Right cardiac atrium (tissue), 5 donors: Measurements from ENCODE around the gene CLCN7. TPM values are rescaled to one million over a fixed set of nuclear protein-coding genes. Genes with fewer than 3 reads are reported as not detected.

Source experiments
- ATAC-seq, 2 donors: fragments of 200-7000 bp; cut with Tn5 transposase; one replicate each; pipeline versions ENCODE4 v1.8.0 to v1.9.1; 2020; ENCODE audit warnings: moderate library complexity in 2 of 2, mild to moderate bottlenecking in 1 of 2
- DNase-seq, 3 donors: peaks; one replicate each; pipeline ENCODE4 v3.0.0-alpha.2; 2020
- H3K27ac ChIP-seq: one replicate; pipeline ENCODE4 v1.5.1; 2013; ENCODE audit warnings: mild to moderate bottlenecking, low read length, control low read depth, moderate library complexity
- H3K27me3 ChIP-seq: one replicate; pipeline ENCODE4 v1.6.1; 2013; ENCODE audit not compliant: control insufficient read depth, insufficient read depth
- H3K4me1 ChIP-seq: one replicate; pipeline ENCODE4 v1.6.1; 2013; ENCODE audit warnings: low read length; ENCODE audit not compliant: control insufficient read depth, insufficient read depth
- H3K4me3 ChIP-seq: one replicate; pipeline ENCODE4 v1.5.1; 2013; ENCODE audit warnings: low read length, control low read depth
- H3K9me3 ChIP-seq: one replicate; pipeline ENCODE4 v1.6.1; 2013; ENCODE audit warnings: low read length; ENCODE audit not compliant: control insufficient read depth
- WGBS: extraction: QIAGEN DNeasy Blood & Tissue Kit; methylation state at CpG from one replicate; pipeline ENCODE4 v1.1.7; 2013; 5-methylcytosine and 5-hydroxymethylcytosine counted together
- intact Hi-C, 4 donors: fragments of 100-400 bp; cut with DNase I; formaldehyde crosslinking; loops; one replicate each; pipeline versions ENCODE4 v1.11.0 to v1.14.0; 2022 to 2023
- polyA plus RNA-seq: library from polyadenylated mRNA; stranded (reverse); fragments of 200-250 nt; gene quantifications from one replicate; pipeline ENCODE4 v1.2.3, GENCODE V29; 2013
- total RNA-seq, 4 donors: library from RNA; stranded (reverse); fragmentation: NEBNext Ultra II Directional; extraction: Animal tissue kit (Norgen Biotek cat#: 25700); gene quantifications; one replicate each; pipeline ENCODE4 v1.2.1, GENCODE V29; 2021
- donor health status: healthy with polysubstance abuse.
- donor health status: DM: no; HTN: yes; CAD: no.
- donor health status: DM: no; HTN: no; CAD: no.
- donor health status: DM: no; HTN: yes; CAD: no; lungs with severe emphysema.
- donor health status: DM: yes; HTN: yes; CAD: no.

The CLCN7 gene
- total and polyA plus RNA-seq, 5 donors = 32.9 to 54.8 (median 47.7) TPM

DNA sequence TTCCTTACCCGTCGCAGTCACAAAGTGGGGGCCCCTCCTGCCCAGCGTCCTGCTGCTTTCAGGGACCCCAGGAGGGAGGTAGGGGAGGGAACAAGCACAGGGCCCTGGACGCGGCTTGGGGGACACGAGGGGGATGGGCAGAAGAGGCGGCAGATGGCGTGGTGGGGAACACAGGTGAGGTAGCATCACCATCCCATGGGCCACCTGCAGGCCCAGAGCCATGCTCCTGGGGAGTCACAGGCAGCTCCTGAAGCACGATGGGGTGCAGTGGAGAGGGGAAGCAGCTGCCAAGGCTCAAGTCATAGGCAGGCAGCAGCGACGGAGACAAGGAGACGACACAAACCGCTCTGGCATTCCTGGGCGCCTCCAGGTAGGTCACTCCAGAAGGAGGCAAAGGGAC, 71.1 kb downstream of the CLCN7 start:
- DNase-seq = no peak
- H3K27me3 ChIP-seq = no peaks in the 10 kb centered on the region
- H3K27ac ChIP-seq = no peak overlapping the region
- WGBS = 93% methylated on average over 14 of the region's 14 CpGs
- H3K4me3 ChIP-seq = no peak overlapping the region
- ATAC-seq = no peak
- intact Hi-C loops = no loop called here
- no peaks in the 10 kb centered on the region for H3K4me1 ChIP-seq
- no peaks in the 10 kb centered on the region for H3K9me3 ChIP-seq

DNA sequence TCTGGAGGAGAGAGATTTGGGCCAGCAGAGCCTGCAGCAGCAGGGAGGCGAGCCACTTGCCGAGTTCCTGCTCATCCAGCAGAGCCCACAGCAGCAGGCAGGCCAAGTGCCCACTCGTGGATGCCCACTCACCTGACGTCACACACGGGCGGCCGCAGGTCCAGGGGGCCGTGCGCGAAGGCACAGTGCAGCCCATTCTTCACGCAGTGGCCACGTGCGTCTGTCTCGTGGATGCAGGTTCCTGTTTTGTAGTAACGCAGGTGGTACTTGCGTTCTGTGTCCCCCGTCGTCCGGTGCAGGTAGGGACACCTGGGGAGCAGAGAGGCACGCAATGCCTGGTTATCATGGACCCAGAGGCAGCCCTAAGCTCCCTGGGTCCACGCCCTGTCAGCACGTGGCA, 71.8 kb downstream of the CLCN7 start:
- ATAC-seq (no peak), DNase-seq (no peak)
- H3K27ac ChIP-seq = no peak overlapping the region
- intact Hi-C loops = no loop called here
- H3K4me1 ChIP-seq = no peaks in the 10 kb centered on the region
- 94% methylated on average over 22 of the region's 22 CpGs for WGBS
- H3K9me3 ChIP-seq = no peaks in the 10 kb centered on the region
- H3K4me3 ChIP-seq = no peak overlapping the region
- no peaks in the 10 kb centered on the region for H3K27me3 ChIP-seq

DNA sequence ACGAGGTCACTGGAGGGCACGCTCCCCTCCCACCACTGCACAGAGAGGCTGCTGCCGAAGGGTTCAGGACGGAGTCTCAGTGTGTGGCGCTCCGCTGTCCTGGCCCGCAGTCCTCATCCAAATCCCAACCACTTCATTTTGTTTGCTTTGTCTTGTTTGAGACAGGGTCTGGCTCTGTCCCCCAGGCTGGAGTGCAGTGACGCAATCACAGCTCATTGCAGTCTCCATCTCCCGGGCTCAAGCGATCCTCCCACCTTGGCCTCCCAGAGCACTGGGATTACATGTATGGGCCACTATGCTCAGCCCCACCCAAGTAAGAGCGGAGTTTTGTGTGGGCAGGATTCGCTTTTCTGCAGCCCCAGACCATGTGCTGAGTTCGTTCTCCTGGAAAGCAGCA, 73.1 kb downstream of the CLCN7 start:
- H3K9me3 ChIP-seq = no peaks in the 10 kb centered on the region
- WGBS = 93% methylated on average over 13 of the region's 13 CpGs
- no peak overlapping the region for H3K4me3 ChIP-seq
- DNase-seq (no peak), ATAC-seq (no peak)
- no peak overlapping the region for H3K27ac ChIP-seq
- H3K4me1 ChIP-seq = no peaks in the 10 kb centered on the region
- no peaks in the 10 kb centered on the region for H3K27me3 ChIP-seq
- intact Hi-C loops = no loop called here

DNA sequence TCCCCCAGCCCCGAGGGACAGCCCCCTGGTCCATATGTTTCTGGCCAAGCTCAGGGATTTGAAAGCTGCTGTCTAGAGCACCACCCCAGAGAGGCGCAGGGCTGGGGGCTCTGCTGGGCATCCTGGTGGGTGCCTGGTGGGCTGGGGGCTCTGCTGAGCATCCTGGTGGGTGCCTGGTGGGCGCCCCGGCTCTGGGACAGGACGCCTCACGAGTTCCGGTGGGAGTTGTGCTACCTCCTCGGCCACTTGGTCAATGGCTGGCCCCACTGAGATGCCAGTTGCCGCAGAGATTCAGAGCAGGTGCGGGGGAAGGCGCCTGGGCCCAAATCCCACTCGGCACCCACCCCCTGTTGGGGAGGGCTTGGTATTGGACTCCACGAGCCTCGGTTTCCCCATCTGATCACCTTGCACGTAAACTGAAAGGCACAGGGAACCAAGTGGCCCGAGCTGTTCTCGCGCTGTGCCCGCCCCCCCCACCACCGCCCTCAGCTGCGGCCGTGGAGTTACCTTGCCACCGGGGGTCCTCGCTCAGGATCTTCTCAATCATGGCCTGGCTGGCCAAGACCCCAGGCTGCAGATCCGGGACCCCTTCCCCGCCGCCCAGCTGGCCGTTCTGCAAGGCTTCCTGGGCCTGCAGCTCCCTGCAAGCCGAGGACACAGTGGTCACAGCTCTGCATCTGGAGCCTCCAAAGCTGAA, 73.6 kb downstream of the CLCN7 start:
- no peaks in the 10 kb centered on the region for H3K27me3 ChIP-seq
- no peak overlapping the region for H3K27ac ChIP-seq
- H3K4me3 ChIP-seq = no peak overlapping the region
- no peaks in the 10 kb centered on the region for H3K4me1 ChIP-seq
- intact Hi-C loops = no loop called here
- DNase-seq (no peak), ATAC-seq (no peak)
- WGBS = 90% methylated on average over 29 of the region's 29 CpGs
- H3K9me3 ChIP-seq = no peaks in the 10 kb centered on the region

DNA sequence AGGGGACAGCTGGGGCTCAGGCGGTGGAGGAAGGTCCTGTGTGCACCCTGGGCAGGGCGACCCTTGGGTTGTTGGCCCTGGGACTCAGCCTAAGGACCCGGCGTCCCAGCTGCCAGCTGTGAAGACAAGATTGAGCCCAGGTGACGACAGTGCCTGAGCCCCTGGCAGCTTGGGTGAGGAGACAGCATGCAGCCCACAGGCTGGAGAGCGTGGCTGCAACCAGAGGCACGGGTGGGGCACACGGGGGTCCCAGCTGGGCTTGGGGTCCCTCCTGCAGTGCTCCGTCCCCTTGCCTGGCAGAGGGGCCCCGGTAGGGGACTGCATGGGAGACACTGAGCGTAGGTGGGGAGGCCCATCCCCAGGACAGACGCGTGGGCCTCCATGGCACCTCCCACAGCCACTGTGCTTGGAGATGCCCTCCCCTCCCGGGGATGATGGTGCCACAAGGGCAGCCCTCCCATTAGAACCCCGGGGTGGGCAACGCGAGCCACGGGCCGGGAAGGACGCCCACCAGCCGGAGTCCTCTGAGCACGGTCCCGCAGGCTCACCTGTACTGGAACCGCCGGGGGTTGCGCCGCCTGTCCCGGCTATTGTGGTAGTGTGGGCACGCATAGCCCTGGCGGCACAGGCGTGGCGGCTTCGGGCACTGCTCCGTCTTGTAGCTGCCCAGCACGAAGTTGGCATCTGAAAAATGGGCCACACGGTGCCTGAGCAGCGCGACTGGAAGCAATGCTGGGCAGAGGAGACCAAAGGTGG, 75.8 kb downstream of the CLCN7 start:
- Histone ChIP-seq H3K4me3 (no peak overlapping the region), H3K27ac (no peak overlapping the region), H3K9me3 (no peaks in the 10 kb centered on the region), H3K27me3 (no peaks in the 10 kb centered on the region), H3K4me1 (no peaks in the 10 kb centered on the region)
- ATAC-seq = peak; percentile 10 to 31
- DNase-seq = no peak
- WGBS = 95% methylated on average over 38 of the region's 38 CpGs
- intact Hi-C loops = loop anchor here in 1 of 4 donors (10.0 kb wide), 1 partner anchor 64 kb away; the partner anchor contains the start of gene BAIAP3

DNA sequence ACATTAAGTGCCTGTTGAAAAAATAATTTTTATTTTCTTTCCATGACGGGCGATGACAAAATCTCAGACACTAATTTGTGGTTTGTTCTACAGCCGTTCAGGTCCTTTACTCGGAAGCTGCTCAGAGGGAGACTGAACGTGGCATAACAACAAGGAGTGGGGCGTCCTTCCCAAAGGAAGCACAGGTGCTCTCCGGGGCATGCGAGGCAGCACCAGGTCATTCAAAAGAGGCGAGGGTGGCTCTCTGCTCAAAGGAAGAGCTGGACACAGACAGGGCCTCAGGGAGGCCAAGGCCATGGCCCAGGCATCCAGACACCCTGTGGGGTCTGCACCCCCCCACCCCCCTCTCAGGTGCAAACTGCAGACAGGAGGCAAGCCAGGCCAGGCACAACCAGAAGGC, 76.5 kb downstream of the CLCN7 start:
- no peak overlapping the region for H3K4me3 ChIP-seq
- 94% methylated on average over 9 of the region's 9 CpGs for WGBS

DNA sequence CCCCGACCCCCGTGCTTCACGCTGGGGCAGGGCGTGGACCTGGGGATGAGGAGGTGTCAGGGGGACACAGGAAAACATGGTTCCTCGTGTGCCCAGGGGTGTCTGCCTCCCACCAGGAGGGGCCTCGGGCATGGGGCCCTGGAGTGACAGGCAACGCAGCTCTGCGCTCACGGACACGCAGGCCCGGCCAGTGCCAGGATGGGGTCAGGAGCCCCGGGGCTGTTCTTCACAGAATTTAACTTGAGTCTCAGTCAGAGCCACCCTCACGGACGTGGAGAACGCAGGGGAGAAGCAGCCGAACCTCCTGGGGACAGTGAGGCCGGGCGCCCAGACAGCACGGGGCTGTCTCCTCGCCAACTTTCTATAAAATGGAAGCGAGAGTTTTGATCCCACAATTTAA, 77.0 kb downstream of the CLCN7 start:
- intact Hi-C loops = loop anchor here in 1 of 4 donors (10.0 kb wide), 1 partner anchor 63 kb away; the partner anchor contains the start of gene BAIAP3

More for the DNA sequence above, 76.5 kb downstream of the CLCN7 start:
- Histone ChIP-seq H3K27me3 (no peaks in the 10 kb centered on the region), H3K4me1 (no peaks in the 10 kb centered on the region), H3K9me3 (no peaks in the 10 kb centered on the region), H3K27ac (no peak overlapping the region)
- intact Hi-C loops = loop anchor here in 1 of 4 donors (10.0 kb wide), 1 partner anchor 64 kb away; the partner anchor contains the start of gene BAIAP3
- no peak for ATAC-seq
- DNase-seq = no peak

DNA sequence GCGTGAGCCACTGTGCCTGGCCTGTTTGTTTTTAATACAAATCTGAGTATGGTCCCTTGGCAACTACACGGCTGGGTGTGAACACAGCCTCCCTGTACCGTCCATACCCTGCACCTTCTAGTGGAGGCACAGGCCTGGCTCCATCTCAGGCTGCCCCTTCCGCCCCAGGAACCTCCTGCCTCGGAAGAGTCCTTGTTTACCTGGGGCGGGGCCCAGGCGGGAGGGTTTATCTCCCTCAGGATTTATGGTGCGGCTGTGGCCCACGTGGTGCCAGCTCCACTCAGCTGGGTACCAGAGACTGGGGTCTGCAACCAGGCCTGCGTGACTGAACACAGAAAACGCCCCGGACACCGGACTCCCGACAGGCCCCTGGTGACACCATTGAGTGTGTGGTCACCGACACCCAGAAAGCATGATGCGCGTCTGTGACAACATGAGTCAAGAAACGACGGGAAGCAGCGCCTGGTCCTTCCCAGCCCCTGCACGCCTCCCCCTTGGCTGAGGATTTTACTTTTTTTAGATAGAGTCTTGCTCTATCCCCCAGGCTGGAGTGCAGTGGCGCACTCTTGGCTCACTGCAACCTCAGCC, 79.3 kb downstream of the CLCN7 start:
- DNase-seq (no peak), ATAC-seq (no peak)
- intact Hi-C loops = loop anchor here in 1 of 4 donors (10.0 kb wide), 1 partner anchor 61 kb away; the partner anchor contains the start of gene BAIAP3
- Histone ChIP-seq H3K27ac (no peak overlapping the region), H3K4me1 (no peaks in the 10 kb centered on the region), H3K4me3 (no peak overlapping the region), H3K9me3 (no peaks in the 10 kb centered on the region), H3K27me3 (no peaks in the 10 kb centered on the region)
- 92% methylated on average over 22 of the region's 22 CpGs for WGBS

More for the DNA sequence above, 77.0 kb downstream of the CLCN7 start:
- 91% methylated on average over 21 of the region's 21 CpGs for WGBS
- Histone ChIP-seq H3K27me3 (no peaks in the 10 kb centered on the region), H3K4me3 (no peak overlapping the region), H3K27ac (no peak overlapping the region), H3K4me1 (no peaks in the 10 kb centered on the region), H3K9me3 (no peaks in the 10 kb centered on the region)
- DNase-seq (no peak), ATAC-seq (no peak)

Other genes starting within 250 kb of the CLCN7 start
- gene TPSG1, start 249.8 kb downstream of the CLCN7 start, total RNA-seq = under 1 TPM in 1 of 4 donors, not detected in 3; 0.21 TPM
- gene TPSG1, start 249.8 kb downstream of the CLCN7 start, polyA plus RNA-seq = not detected
- 1 to 10 TPM in 3 of 4 donors, not detected in 1; 3.7 to 7.1 (median 6.7) TPM for gene TPSB2, start 244.8 kb downstream of the CLCN7 start, total RNA-seq
- 1.8 TPM for gene TPSB2, start 244.8 kb downstream of the CLCN7 start, polyA plus RNA-seq
- gene TPSAB1, start 234.3 kb downstream of the CLCN7 start, total RNA-seq = 1 to 10 TPM; 1.6 to 8.3 (median 4.7) TPM
- 1.2 TPM for gene TPSAB1, start 234.3 kb downstream of the CLCN7 start, polyA plus RNA-seq
- gene TPSD1, start 219.0 kb downstream of the CLCN7 start, total RNA-seq = under 1 TPM in 2 of 4 donors, not detected in 2; 0.26 to 0.85 TPM
- gene TPSD1, start 219.0 kb downstream of the CLCN7 start, polyA plus RNA-seq = 0.16 TPM
- gene UBE2I, start 165.4 kb downstream of the CLCN7 start, total RNA-seq = 10 to 100 TPM; 73.5 to 95.3 (median 87.8) TPM
- gene UBE2I, start 165.4 kb downstream of the CLCN7 start, polyA plus RNA-seq = 76.5 TPM
- 1 to 10 TPM in 3 of 4 donors, under 1 TPM in 1; 0.53 to 2.7 (median 2.0) TPM for gene BAIAP3, start 141.4 kb downstream of the CLCN7 start, total RNA-seq
- gene BAIAP3, start 141.4 kb downstream of the CLCN7 start, polyA plus RNA-seq = 1.6 TPM
- gene TSR3, start 123.2 kb downstream of the CLCN7 start, total RNA-seq = 10 to 100 TPM; 49.6 to 54.0 (median 52.8) TPM
- gene TSR3, start 123.2 kb downstream of the CLCN7 start, polyA plus RNA-seq = 58.5 TPM
- 10 to 100 TPM; 39.7 to 45.3 (median 43.0) TPM for gene GNPTG, start 123.1 kb downstream of the CLCN7 start, total RNA-seq
- gene GNPTG, start 123.1 kb downstream of the CLCN7 start, polyA plus RNA-seq = 47.1 TPM
- gene UNKL, start 60.3 kb downstream of the CLCN7 start, total RNA-seq = 10 to 100 TPM in 3 of 4 donors, 1 to 10 TPM in 1; 6.3 to 16.4 (median 14.2) TPM
- 8.7 TPM for gene UNKL, start 60.3 kb downstream of the CLCN7 start, polyA plus RNA-seq
- gene UQCC4, start 54.3 kb downstream of the CLCN7 start, total RNA-seq = 10 to 100 TPM in 3 of 4 donors, 1 to 10 TPM in 1; 9.5 to 12.1 (median 11.5) TPM
- gene UQCC4, start 54.3 kb downstream of the CLCN7 start, polyA plus RNA-seq = 18.7 TPM
- gene PERCC1, start 44.0 kb downstream of the CLCN7 start, total RNA-seq = under 1 TPM in 1 of 4 donors, not detected in 3; 0.26 TPM
- gene PERCC1, start 44.0 kb downstream of the CLCN7 start, polyA plus RNA-seq = 0.18 TPM
- gene CCDC154, start 30.5 kb downstream of the CLCN7 start, total RNA-seq = 1 to 10 TPM in 2 of 4 donors, under 1 TPM in 2; 0.39 to 1.8 (median 0.89) TPM
- gene CCDC154, start 30.5 kb downstream of the CLCN7 start, polyA plus RNA-seq = 0.50 TPM
- gene PTX4, start 13.9 kb upstream of the CLCN7 start, total RNA-seq = under 1 TPM in 2 of 4 donors, not detected in 2; 0.18 to 0.28 TPM
- gene PTX4, start 13.9 kb upstream of the CLCN7 start, polyA plus RNA-seq = 0.09 TPM
- gene TELO2, start 18.3 kb upstream of the CLCN7 start, total RNA-seq = 10 to 100 TPM; 21.2 to 29.2 (median 23.2) TPM
- 24.6 TPM for gene TELO2, start 18.3 kb upstream of the CLCN7 start, polyA plus RNA-seq
- gene TMEM204, start 58.6 kb upstream of the CLCN7 start, total RNA-seq = 10 to 100 TPM; 19.0 to 22.1 (median 20.9) TPM
- 32.2 TPM for gene TMEM204, start 58.6 kb upstream of the CLCN7 start, polyA plus RNA-seq
- gene IFT140, start 137.0 kb upstream of the CLCN7 start, total RNA-seq = 10 to 100 TPM in 3 of 4 donors, 1 to 10 TPM in 1; 9.7 to 14.2 (median 13.0) TPM
- gene IFT140, start 137.0 kb upstream of the CLCN7 start, polyA plus RNA-seq = 7.4 TPM
- 10 to 100 TPM; 11.0 to 18.4 (median 13.7) TPM for gene CRAMP1, start 137.3 kb upstream of the CLCN7 start, total RNA-seq
- 7.1 TPM for gene CRAMP1, start 137.3 kb upstream of the CLCN7 start, polyA plus RNA-seq
- 10 to 100 TPM; 18.5 to 38.3 (median 25.3) TPM for gene JPT2, start 203.3 kb upstream of the CLCN7 start, total RNA-seq
- 11.9 TPM for gene JPT2, start 203.3 kb upstream of the CLCN7 start, polyA plus RNA-seq
- 10 to 100 TPM; 71.1 to 87.6 (median 79.8) TPM for gene MAPK8IP3, start 231.2 kb upstream of the CLCN7 start, total RNA-seq
- 69.3 TPM for gene MAPK8IP3, start 231.2 kb upstream of the CLCN7 start, polyA plus RNA-seq